ENCODE data around the gene KCNIP1. TPM values are rescaled to one million over a fixed set of nuclear protein-coding genes. Genes with fewer than 3 reads are reported as not detected.

Gene KCNIP1
- total RNA-seq, 3 donors from 2014 or later (not counting 1 experiment from before 2014, with no cell fraction given): not detected

- H3K36me3 ChIP-seq (ENCODE audit: control insufficient read depth, insufficient read depth, low read length): no peaks in the 10 kb centered on the region
- H3K4me3 ChIP-seq (ENCODE audit: low read length): no peak overlapping the region
- H3K27me3 ChIP-seq (ENCODE audit: control insufficient read depth, insufficient read depth, low read length): no peaks in the 10 kb centered on the region
- no peak for ATAC-seq
- H3K27ac Mint-ChIP-seq: no peak overlapping the region
- no peak overlapping the region for H3K27ac ChIP-seq (ENCODE audit: low read length)
- no peak for DNase-seq
- intact Hi-C loops (cut with micrococcal nuclease): no loop called here
- WGBS (ENCODE audit: insufficient coverage): 87% methylated on average over 5 of the region's 5 CpGs
- no peak overlapping the region for H3K4me3 Mint-ChIP-seq
- no peak for TF ChIP-seq CTCF (IDR thresholded peaks at IDR 0.05)
- peaks cover 0 to 3% of the 10 kb centered on the region in 2 donors for H3K4me1 Mint-ChIP-seq
- peaks cover 21 to 40% of the 10 kb centered on the region in 2 donors for H3K27me3 Mint-ChIP-seq (ENCODE audit: low read depth in 2 of 2)
- H3K9me3 Mint-ChIP-seq: peaks cover 0 to 2% of the 10 kb centered on the region in 2 donors
- H3K9me3 ChIP-seq (ENCODE audit: control insufficient read depth, insufficient read depth, low read length): no peaks in the 10 kb centered on the region
- no peaks in the 10 kb centered on the region for H3K4me1 ChIP-seq (ENCODE audit: control insufficient read depth, insufficient read depth, low read length)
- H3K36me3 Mint-ChIP-seq: no peaks in the 10 kb centered on the region
These were observed 196.7 kb downstream of the KCNIP1 start for GRCh38 chr5:170700503-170700902.

- H3K4me3 ChIP-seq (ENCODE audit: low read length): no peak overlapping the region
- H3K4me3 Mint-ChIP-seq: no peak overlapping the region
- 73% methylated on average over 6 of the region's 6 CpGs for WGBS (ENCODE audit: insufficient coverage)
- H3K27me3 Mint-ChIP-seq (ENCODE audit: low read depth in 2 of 2): peaks cover 17 to 43% of the 10 kb centered on the region in 2 donors
- no peak for ATAC-seq
- H3K27ac Mint-ChIP-seq: no peak overlapping the region
- intact Hi-C loops (cut with micrococcal nuclease): no loop called here
- peaks cover 0 to 2% of the 10 kb centered on the region in 2 donors for H3K9me3 Mint-ChIP-seq
- TF ChIP-seq CTCF (IDR thresholded peaks at IDR 0.05): no peak
- H3K4me1 ChIP-seq (ENCODE audit: control insufficient read depth, insufficient read depth, low read length): no peaks in the 10 kb centered on the region
- no peaks in the 10 kb centered on the region for H3K9me3 ChIP-seq (ENCODE audit: control insufficient read depth, insufficient read depth, low read length)
- no peak for DNase-seq
- H3K27ac ChIP-seq (ENCODE audit: low read length): no peak overlapping the region
- H3K36me3 ChIP-seq (ENCODE audit: control insufficient read depth, insufficient read depth, low read length): no peaks in the 10 kb centered on the region
- no peaks in the 10 kb centered on the region for H3K27me3 ChIP-seq (ENCODE audit: control insufficient read depth, insufficient read depth, low read length)
- peaks cover 0 to 3% of the 10 kb centered on the region in 2 donors for H3K4me1 Mint-ChIP-seq
- no peaks in the 10 kb centered on the region for H3K36me3 Mint-ChIP-seq
These were observed 197.5 kb downstream of the KCNIP1 start for GRCh38 chr5:170701334-170701733.

- no peak overlapping the region for H3K27ac ChIP-seq (ENCODE audit: low read length)
- Mint-ChIP-seq H3K4me3 (no peak overlapping the region), H3K9me3 (peaks cover 0 to 2% of the 10 kb centered on the region in 2 donors), H3K27me3 (ENCODE audit: low read depth in 2 of 2) (peaks cover 20 to 38% of the 10 kb centered on the region in 2 donors), H3K27ac (no peak overlapping the region), H3K4me1 (no peaks in the 10 kb centered on the region), H3K36me3 (no peaks in the 10 kb centered on the region)
- intact Hi-C loops (cut with micrococcal nuclease): no loop called here
- TF ChIP-seq CTCF (IDR thresholded peaks at IDR 0.05): no peak
- DNase-seq (no peak), ATAC-seq (no peak)
- H3K4me1 ChIP-seq (ENCODE audit: control insufficient read depth, insufficient read depth, low read length): no peaks in the 10 kb centered on the region
- no peak overlapping the region for H3K4me3 ChIP-seq (ENCODE audit: low read length)
- H3K9me3 ChIP-seq (ENCODE audit: control insufficient read depth, insufficient read depth, low read length): no peaks in the 10 kb centered on the region
- H3K27me3 ChIP-seq (ENCODE audit: control insufficient read depth, insufficient read depth, low read length): no peaks in the 10 kb centered on the region
- H3K36me3 ChIP-seq (ENCODE audit: control insufficient read depth, insufficient read depth, low read length): no peaks in the 10 kb centered on the region
- WGBS (ENCODE audit: insufficient coverage): 76% methylated on average over 3 of the region's 8 CpGs
These were observed 200.8 kb downstream of the KCNIP1 start for GRCh38 chr5:170704417-170705192.

GRCh38 chr5:170709640-170710039, 205.8 kb downstream of the KCNIP1 start:
- Mint-ChIP-seq H3K4me1 (no peaks in the 10 kb centered on the region), H3K4me3 (no peak overlapping the region)

More at GRCh38 chr5:170709640-170710039, 205.8 kb downstream of the KCNIP1 start:
- Histone ChIP-seq H3K9me3 (ENCODE audit: control insufficient read depth, insufficient read depth, low read length) (no peaks in the 10 kb centered on the region), H3K4me3 (ENCODE audit: low read length) (no peak overlapping the region), H3K27ac (ENCODE audit: low read length) (no peak overlapping the region), H3K27me3 (ENCODE audit: control insufficient read depth, insufficient read depth, low read length) (no peaks in the 10 kb centered on the region), H3K4me1 (ENCODE audit: control insufficient read depth, insufficient read depth, low read length) (no peaks in the 10 kb centered on the region), H3K36me3 (ENCODE audit: control insufficient read depth, insufficient read depth, low read length) (no peaks in the 10 kb centered on the region)
- WGBS (ENCODE audit: insufficient coverage): 75% methylated on average over 6 of the region's 6 CpGs
- intact Hi-C loops (cut with micrococcal nuclease): no loop called here
- no peak overlapping the region for H3K27ac Mint-ChIP-seq
- ATAC-seq (no peak), DNase-seq (no peak)
- TF ChIP-seq CTCF (IDR thresholded peaks at IDR 0.05): no peak
- H3K27me3 Mint-ChIP-seq (ENCODE audit: low read depth in 2 of 2): peaks cover 18 to 31% of the 10 kb centered on the region in 2 donors
- H3K9me3 Mint-ChIP-seq: no peaks in the 10 kb centered on the region
- no peaks in the 10 kb centered on the region for H3K36me3 Mint-ChIP-seq

All from natural killer cell (primary cell).